PC-9 (cell line): ENCODE measurements around the gene CCDC192. TPM values are rescaled to one million over a fixed set of nuclear protein-coding genes. Genes with fewer than 3 reads are reported as not detected.

Experiments used
- BruUV-seq: library from RNA; stranded (reverse); fragments of 400-500 nt; replicated peaks from 2 replicates; lab custom pipeline; 2021; lab: Mats Ljungman, UMichigan
- CTCF ChIA-PET: fragments of 300-600 bp; sonication (Branson Sonifier 250); formaldehyde crosslinking; loops from one replicate; lab custom pipeline; 2022; ENCODE audit warnings: antibody characterized with exemption; lab: Charles Lee
- POLR2A ChIA-PET: fragments of 300-600 bp; sonication (Branson Sonifier 250); formaldehyde crosslinking; loops from one replicate; lab custom pipeline; 2022; ENCODE audit warnings: antibody characterized with exemption; ENCODE audit not compliant: unreplicated experiment; lab: Charles Lee
- DNase-seq, 2 experiments: peaks; one replicate each; pipeline versions ENCODE4 v3.0.0 to v3.0.0-alpha.2; 2015 to 2022; ENCODE audit warnings: mixed read lengths in 1 of 2
- H2AFZ ChIP-seq: fragments of 200-600 bp; sonication (generic); 2 replicates; pipeline ENCODE4 v1.8.1; 2017; ENCODE audit warnings: antibody characterized with exemption
- H3F3A ChIP-seq: fragments of 200-600 bp; sonication (generic); 2 replicates; pipeline ENCODE4 v1.8.1; 2017; ENCODE audit warnings: antibody characterized with exemption, mild to moderate bottlenecking, low read depth; ENCODE audit not compliant: insufficient read depth
- H3K27ac ChIP-seq: fragments of 200-600 bp; sonication (generic); 2 replicates; pipeline ENCODE4 v1.6.1; 2016; ENCODE audit warnings: mixed run types
- H3K27me3 ChIP-seq: fragments of 200-600 bp; sonication (generic); 2 replicates; pipeline ENCODE4 v1.6.1; 2016; ENCODE audit warnings: low read depth, mixed run types; ENCODE audit not compliant: insufficient read depth
- H3K36me3 ChIP-seq: fragments of 200-600 bp; sonication (generic); 2 replicates; pipeline ENCODE4 v1.6.1; 2016; ENCODE audit warnings: low read depth, mixed run types
- H3K4me1 ChIP-seq: fragments of 200-600 bp; sonication (generic); replicated peaks from 2 replicates; pipeline ENCODE4 v1.6.1; 2016; ENCODE audit warnings: mixed run types; ENCODE audit not compliant: insufficient read depth
- H3K4me2 ChIP-seq: fragments of 200-600 bp; sonication (generic); 2 replicates; pipeline ENCODE4 v1.6.1; 2017; ENCODE audit warnings: mixed run types
- H3K4me3 ChIP-seq: fragments of 200-600 bp; sonication (generic); 2 replicates; pipeline ENCODE4 v1.6.1; 2016; ENCODE audit warnings: mixed run types
- H3K79me2 ChIP-seq: fragments of 200-600 bp; sonication (generic); 2 replicates; pipeline ENCODE4 v1.6.1; 2017; ENCODE audit warnings: low read depth, mixed run types
- H3K9me2 ChIP-seq: fragments of 200-600 bp; sonication (generic); 2 replicates; pipeline ENCODE4 v1.8.1; 2017; ENCODE audit warnings: mild to moderate bottlenecking; ENCODE audit not compliant: insufficient read depth
- H3K9me3 ChIP-seq: fragments of 200-600 bp; sonication (generic); 2 replicates; pipeline ENCODE4 v1.8.1; 2016; ENCODE audit warnings: low read depth; ENCODE audit not compliant: insufficient read depth
- H4K20me1 ChIP-seq: fragments of 200-600 bp; sonication (generic); 2 replicates; pipeline ENCODE4 v1.8.1; 2017; ENCODE audit not compliant: insufficient read depth
- CTCF ChIP-seq: fragments of 200-600 bp; sonication (generic); conservative IDR thresholded peaks from 2 replicates; pipeline ENCODE4 v1.6.1; 2017; ENCODE audit warnings: mixed run types, antibody characterized with exemption, mild to moderate bottlenecking, moderate library complexity
- EZH2 ChIP-seq: fragments of 200-600 bp; sonication (generic); IDR thresholded peaks from 2 replicates; pipeline ENCODE4 v1.8.0; 2017; ENCODE audit warnings: antibody characterized with exemption, low read depth
- intact Hi-C: fragments of 100-400 bp; cut with micrococcal nuclease; formaldehyde crosslinking; loops from one replicate; pipeline ENCODE4 v1.10.0; 2022; ENCODE audit not compliant: unreplicated experiment
- total RNA-seq: library from RNA; stranded (reverse); gene quantifications from 2 replicates; pipeline ENCODE4 v1.2.3, GENCODE V29; 2021

The CCDC192 gene
- total RNA-seq, 1 experiment from 2014 or later: not detected

- POLR2A ChIA-PET: no interaction called here
- no TSS peak for BruUV-seq
- H3K79me2 ChIP-seq: no peaks in the 10 kb centered on the region
- CTCF ChIA-PET: no interaction called here
- H3K27me3 ChIP-seq: no peaks in the 10 kb centered on the region
- intact Hi-C loops: no loop called here
- H3K36me3 ChIP-seq: no peaks in the 10 kb centered on the region
- no peaks in the 10 kb centered on the region for H3F3A ChIP-seq
- no peak overlapping the region for H2AFZ ChIP-seq
- no peak overlapping the region for H3K27ac ChIP-seq
- peak in 1 of 2 experiments; percentile 62 for DNase-seq
- no peaks in the 10 kb centered on the region for H3K4me1 ChIP-seq
- H3K9me3 ChIP-seq: no peaks in the 10 kb centered on the region
- H4K20me1 ChIP-seq: no peaks in the 10 kb centered on the region
- TF ChIP-seq CTCF (no peak), EZH2 (no peak)
- no peak overlapping the region for H3K4me3 ChIP-seq
- no peaks in the 10 kb centered on the region; the same call in 1 of the 2 replicates for H3K9me2 ChIP-seq
- no peak overlapping the region for H3K4me2 ChIP-seq
Measured at GRCh38 chr5:127820910-127821553, 117.8 kb downstream of the CCDC192 start.

GRCh38 chr5:127821896-127822295 is 118.7 kb downstream of the CCDC192 start:
- Histone ChIP-seq H3K36me3 (no peaks in the 10 kb centered on the region), H3K79me2 (no peaks in the 10 kb centered on the region), H3K27ac (no peak overlapping the region), H3K4me2 (no peak overlapping the region), H3K9me2 (no peaks in the 10 kb centered on the region; the same call in 1 of the 2 replicates), H2AFZ (no peak overlapping the region), H3K9me3 (no peaks in the 10 kb centered on the region), H3K4me1 (no peaks in the 10 kb centered on the region), H3K4me3 (no peak overlapping the region), H3F3A (no peaks in the 10 kb centered on the region), H4K20me1 (no peaks in the 10 kb centered on the region), H3K27me3 (no peaks in the 10 kb centered on the region)
- POLR2A ChIA-PET: no interaction called here
- BruUV-seq: no TSS peak
- CTCF ChIA-PET: no interaction called here
- DNase-seq: no peak
- intact Hi-C loops: no loop called here
- no peak for TF ChIP-seq CTCF
- no peak for TF ChIP-seq EZH2

GRCh38 chr5:127824126-127824525 is 120.9 kb downstream of the CCDC192 start:
- no peaks in the 10 kb centered on the region for H3F3A ChIP-seq
- no peaks in the 10 kb centered on the region for H3K9me3 ChIP-seq
- no TSS peak for BruUV-seq
- CTCF ChIA-PET: no interaction called here
- H3K4me3 ChIP-seq: no peak overlapping the region
- H3K79me2 ChIP-seq: no peaks in the 10 kb centered on the region
- H4K20me1 ChIP-seq: no peaks in the 10 kb centered on the region
- H3K36me3 ChIP-seq: no peaks in the 10 kb centered on the region
- no peak overlapping the region for H2AFZ ChIP-seq
- no peak for DNase-seq
- no peaks in the 10 kb centered on the region for H3K4me1 ChIP-seq
- H3K27ac ChIP-seq: no peak overlapping the region
- no peak for TF ChIP-seq EZH2
- TF ChIP-seq CTCF: no peak
- no peaks in the 10 kb centered on the region for H3K27me3 ChIP-seq
- intact Hi-C loops: no loop called here
- POLR2A ChIA-PET: no interaction called here
- H3K4me2 ChIP-seq: no peak overlapping the region
- H3K9me2 ChIP-seq: no peaks in the 10 kb centered on the region; the same call in 1 of the 2 replicates
